Heart right ventricle (tissue), 16 donors: Measurements from ENCODE around the gene OR5T1. TPM values are rescaled to one million over a fixed set of nuclear protein-coding genes. Genes with fewer than 3 reads are reported as not detected.

Experiments used
- ATAC-seq, 8 donors: fragments of 200-7000 bp; cut with Tn5 transposase; one replicate each; pipeline ENCODE4 v1.9.1; 2020; ENCODE audit warnings: mild to moderate bottlenecking in 8 of 8, moderate library complexity in 8 of 8, moderate number of reproducible peaks in 1 of 8
- DNase-seq, 2 donors: peaks; one replicate each; pipeline ENCODE4 v3.0.0-alpha.2; 2020
- H3K27ac ChIP-seq, 10 donors: fragments of 200-600 bp; sonication (generic) in 2 of 10; one replicate each; pipeline versions ENCODE4 v1.5.0 to v1.8.0; 2020 to 2022; ENCODE audit warnings: mild to moderate bottlenecking in 3 of 10
- H3K27me3 ChIP-seq, 7 donors: fragments of 200-600 bp; one replicate each; pipeline ENCODE4 v1.8.0; 2021 to 2022; ENCODE audit warnings: mild to moderate bottlenecking in 2 of 7
- H3K36me3 ChIP-seq, 9 donors: fragments of 200-600 bp; sonication (generic) in 1 of 9; one replicate each; pipeline versions ENCODE4 v1.5.0 to v1.8.0; 2020 to 2022; ENCODE audit warnings: mild to moderate bottlenecking in 2 of 9
- H3K4me1 ChIP-seq, 9 donors: fragments of 200-600 bp; sonication (generic) in 1 of 9; one replicate each; pipeline versions ENCODE4 v1.5.0 to v1.8.0; 2020 to 2022; ENCODE audit warnings: mild to moderate bottlenecking in 4 of 9
- H3K4me3 ChIP-seq, 10 donors: fragments of 200-600 bp; sonication (generic) in 2 of 10; one replicate each; pipeline versions ENCODE4 v1.5.0 to v1.8.0; 2020 to 2022; ENCODE audit warnings: mild to moderate bottlenecking in 7 of 10, moderate library complexity in 2 of 10
- H3K9me3 ChIP-seq, 11 donors: fragments of 200-600 bp in 10 of 11; sonication (generic) in 2 of 11; one replicate each; pipeline versions ENCODE4 v1.5.0 to v1.8.0; 2013 to 2022; ENCODE audit warnings: mild to moderate bottlenecking in 2 of 11, control low read depth in 1 of 11, moderate library complexity in 1 of 11
- WGBS, 2 donors: extraction: QIAGEN DNeasy Blood & Tissue Kit; methylation state at CpG; one replicate each; pipeline ENCODE4 v1.1.7; 2013; ENCODE audit warnings: inconsistent platforms in 1 of 2; 5-methylcytosine and 5-hydroxymethylcytosine counted together
- intact Hi-C, 10 donors: fragments of 100-400 bp; cut with DNase I; formaldehyde crosslinking; loops; one replicate each; pipeline versions ENCODE4 v1.11.1 to v1.14.2; 2022
- polyA plus RNA-seq, 2 donors: library from polyadenylated mRNA; stranded (reverse); fragments of 200-250 nt; gene quantifications; one replicate each; pipeline ENCODE4 v1.2.3, GENCODE V29; 2013
- total RNA-seq, 10 donors: library from RNA; stranded (reverse); fragmentation: NEBNext Ultra II Directional in 3 of 10; extraction: Animal tissue kit (Norgen Biotek cat#: 25700) in 3 of 10; gene quantifications; one replicate each; pipeline versions ENCODE4 v1.2.1 to v1.2.4, GENCODE V29; 2021 to 2023
- TF ChIP-seq, protein P1 (sequence below), 9 donors: fragments of 200-600 bp; sonication (generic) in 2 of 9; IDR thresholded peaks; one replicate each; pipeline versions ENCODE4 v1.5.0 to v1.8.0; 2021 to 2022; ENCODE audit warnings: antibody characterized with exemption in 9 of 9, mild to moderate bottlenecking in 5 of 9, moderate library complexity in 1 of 9
- donor health status: Arrhythmogenic right ventricular cardiomyopathy.
- donor health status: ischemic (EF 13 %, LVEDD 7.1; RV severe dilation, severe dysfunction).
- donor health status: healthy with polysubstance abuse.
- donor health status: DM: no; HTN: yes; CAD: no.
- donor health status: DM: no; HTN: no; CAD: no.
- donor health status: ischemic (EF 25% LVEDD 6.9; RV normal size, moderate dysfunction).
- donor health status: ischemic (EF 25% LVEDD 5.7; RV mildly dilated, moderate dysfunction).
- donor health status: healthy.
- donor health status: DM: yes; HTN: yes; CAD: no.
- donor health status: Ischemic cardiomyopathy.
- donor health status: ischemic (EF 35%, LVEDD 5.7; RV mildly dilated, moderate dysfunction).
- donor health status: nonischemic (EF 11% LVEDD 7.7; RV severe dilation, severe dysfunction).
- donor health status: DM: yes; HTN: yes; CAD: no.
- donor health status: PGD.
- donor health status: ischemic (EF 29% LVEDD 5.4; RV normal size, mild dysfunction).
- donor health status: nonischemic (EF 23%, LVEDD 6.1; RV moderate dilation, normal function).

OR5T1 gene
- total and polyA plus RNA-seq, 12 donors = not detected

DNA sequence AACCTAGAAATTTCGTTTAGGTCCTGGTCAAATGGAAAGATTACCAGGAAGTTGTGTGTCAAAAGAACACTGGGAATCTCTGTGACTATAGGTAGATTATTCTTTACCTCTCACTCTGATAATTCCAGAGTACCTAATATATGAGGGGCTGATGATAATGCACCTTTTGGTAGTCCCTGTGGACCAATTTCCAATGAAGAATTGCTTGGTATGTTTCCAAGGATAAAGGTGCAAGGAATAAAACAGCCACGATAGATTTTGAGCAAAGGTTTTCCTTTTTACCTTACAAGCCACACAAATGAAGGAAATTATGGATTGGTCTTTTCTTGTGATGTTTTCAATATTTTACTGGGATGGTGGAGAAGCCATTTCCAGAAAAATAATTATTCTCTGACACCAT is 18.2 kb downstream of the OR5T1 start, which contains the start of gene OR8H1:
Gene OR8H1 (minus strand): TSS at position 101 of the 400 bp plus-strand sequence. CDS start 1,192 bp downstream, outside the sequence.
- DNase-seq (no peak), ATAC-seq (no peak)
- peaks cover 0 to 14% (median 0%) of the 10 kb centered on the region in 11 donors for H3K9me3 ChIP-seq
- H3K4me3 ChIP-seq = no peak within 1 kb of the TSS
- no peaks in the 10 kb centered on the region for H3K4me1 ChIP-seq
- H3K27ac ChIP-seq = no peak within 1 kb of the TSS
- no peaks in the 10 kb centered on the region for H3K36me3 ChIP-seq
- 56 to 65% methylated on average over 2 of the region's 2 CpGs for WGBS, 2 donors
- intact Hi-C loops = no loop called here
- no peaks in the 10 kb centered on the region for H3K27me3 ChIP-seq
- TF ChIP-seq, protein P1, sequence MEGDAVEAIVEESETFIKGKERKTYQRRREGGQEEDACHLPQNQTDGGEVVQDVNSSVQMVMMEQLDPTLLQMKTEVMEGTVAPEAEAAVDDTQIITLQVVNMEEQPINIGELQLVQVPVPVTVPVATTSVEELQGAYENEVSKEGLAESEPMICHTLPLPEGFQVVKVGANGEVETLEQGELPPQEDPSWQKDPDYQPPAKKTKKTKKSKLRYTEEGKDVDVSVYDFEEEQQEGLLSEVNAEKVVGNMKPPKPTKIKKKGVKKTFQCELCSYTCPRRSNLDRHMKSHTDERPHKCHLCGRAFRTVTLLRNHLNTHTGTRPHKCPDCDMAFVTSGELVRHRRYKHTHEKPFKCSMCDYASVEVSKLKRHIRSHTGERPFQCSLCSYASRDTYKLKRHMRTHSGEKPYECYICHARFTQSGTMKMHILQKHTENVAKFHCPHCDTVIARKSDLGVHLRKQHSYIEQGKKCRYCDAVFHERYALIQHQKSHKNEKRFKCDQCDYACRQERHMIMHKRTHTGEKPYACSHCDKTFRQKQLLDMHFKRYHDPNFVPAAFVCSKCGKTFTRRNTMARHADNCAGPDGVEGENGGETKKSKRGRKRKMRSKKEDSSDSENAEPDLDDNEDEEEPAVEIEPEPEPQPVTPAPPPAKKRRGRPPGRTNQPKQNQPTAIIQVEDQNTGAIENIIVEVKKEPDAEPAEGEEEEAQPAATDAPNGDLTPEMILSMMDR (IDR thresholded peaks at IDR 0.05) = no peak

DNA sequence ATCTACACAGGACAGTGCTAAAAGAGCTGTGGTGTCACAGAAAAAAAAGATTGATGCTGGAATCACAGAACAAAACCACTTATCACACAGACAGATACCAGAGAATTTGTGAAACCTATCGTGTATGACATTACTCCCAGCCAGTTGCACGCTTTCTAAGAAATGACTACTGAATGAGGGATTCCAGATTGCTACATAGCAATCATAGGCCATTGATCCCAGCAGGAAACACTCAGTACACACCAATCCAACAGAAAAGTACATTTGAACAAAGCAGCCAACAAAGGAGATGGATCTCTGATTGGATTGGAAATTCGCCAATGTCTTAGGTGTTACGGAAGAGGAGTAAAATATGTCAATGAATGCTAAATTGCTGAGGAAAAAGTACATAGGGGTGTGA is 22.9 kb downstream of the OR5T1 start:
- H3K9me3 ChIP-seq = peaks cover 0 to 14% (median 0%) of the 10 kb centered on the region in 11 donors
- H3K4me3 ChIP-seq = no peak overlapping the region
- DNase-seq (no peak), ATAC-seq (no peak)
- WGBS, 2 donors = 75 to 77% methylated on average over 4 of the region's 4 CpGs
- no peaks in the 10 kb centered on the region for H3K36me3 ChIP-seq
- intact Hi-C loops = no loop called here
- H3K27ac ChIP-seq = no peak overlapping the region
- no peaks in the 10 kb centered on the region for H3K4me1 ChIP-seq
- no peaks in the 10 kb centered on the region for H3K27me3 ChIP-seq
- TF ChIP-seq, protein P1 (IDR thresholded peaks at IDR 0.05) = no peak

DNA sequence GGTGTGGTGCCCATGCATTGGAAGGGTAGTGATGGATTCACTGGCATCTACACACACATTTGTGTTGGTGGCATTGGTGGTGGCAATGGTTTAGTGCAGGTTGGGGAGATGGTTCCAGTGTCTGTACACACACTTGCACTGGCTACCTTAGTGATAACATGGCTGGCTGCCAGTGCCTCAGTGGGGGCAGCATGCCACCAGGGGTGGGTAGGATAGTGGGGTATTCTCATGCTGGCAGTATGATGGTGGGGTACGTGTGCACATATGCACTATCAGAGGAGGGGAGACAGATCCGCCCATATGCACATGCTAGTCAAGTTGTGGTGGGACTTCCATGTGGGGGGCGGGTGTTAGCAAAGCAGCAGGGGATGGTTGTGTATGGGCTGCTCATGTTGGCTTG is 33.9 kb downstream of the OR5T1 start:
- H3K9me3 ChIP-seq = peaks cover 0 to 41% (median 0%) of the 10 kb centered on the region in 11 donors
- no peaks in the 10 kb centered on the region for H3K27me3 ChIP-seq
- no peak overlapping the region for H3K27ac ChIP-seq
- ATAC-seq (no peak), DNase-seq (no peak)
- no peaks in the 10 kb centered on the region for H3K36me3 ChIP-seq
- 84% methylated on average over 3 of the region's 3 CpGs for WGBS, 2 donors
- H3K4me1 ChIP-seq = no peaks in the 10 kb centered on the region
- intact Hi-C loops = no loop called here
- no peak overlapping the region for H3K4me3 ChIP-seq
- TF ChIP-seq, protein P1 (IDR thresholded peaks at IDR 0.05) = no peak

DNA sequence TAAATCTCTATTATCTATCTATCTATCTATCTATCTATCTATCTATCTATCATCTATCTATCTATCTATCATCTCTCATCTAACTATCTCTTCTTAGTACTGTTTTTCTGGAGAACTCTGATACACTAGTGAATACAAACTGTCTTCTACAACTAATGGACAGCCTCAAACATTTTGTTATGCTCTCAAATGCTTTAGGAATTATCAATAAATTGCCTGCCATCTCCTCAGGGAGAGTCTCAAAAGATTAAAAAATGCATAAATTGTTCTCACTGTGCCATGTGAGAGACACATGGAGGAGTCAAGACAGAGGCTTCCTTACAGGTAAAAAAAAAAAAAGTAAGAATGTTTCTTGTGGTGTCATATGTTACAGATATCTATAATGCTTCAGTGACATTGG is 40.9 kb downstream of the OR5T1 start, which contains the start of gene OR8K3:
Gene OR8K3 (plus strand): TSS at position 301 of the 400 bp plus-strand sequence. CDS start 3,163 bp downstream, outside the sequence.
- intact Hi-C loops = no loop called here
- Histone ChIP-seq H3K4me3 (no peak within 1 kb of the TSS), H3K27me3 (no peaks in the 10 kb centered on the region), H3K4me1 (no peaks in the 10 kb centered on the region), H3K9me3 (peaks cover 0 to 12% (median 0%) of the 10 kb centered on the region in 11 donors), H3K36me3 (no peaks in the 10 kb centered on the region), H3K27ac (no peak within 1 kb of the TSS)
- DNase-seq (no peak), ATAC-seq (no peak)
- TF ChIP-seq, protein P1 (IDR thresholded peaks at IDR 0.05) = no peak

Other genes with a start within 250 kb of the OR5T1 start
- not detected for gene OR5AS1, start 246.5 kb upstream of the OR5T1 start, total RNA-seq
- not detected for gene OR5AS1, start 246.5 kb upstream of the OR5T1 start, polyA plus RNA-seq
- gene OR8I2, start 180.8 kb upstream of the OR5T1 start, total RNA-seq = not detected
- gene OR8I2, start 180.8 kb upstream of the OR5T1 start, polyA plus RNA-seq = not detected
- gene OR8H2, start 170.5 kb upstream of the OR5T1 start, total RNA-seq = not detected
- gene OR8H2, start 170.5 kb upstream of the OR5T1 start, polyA plus RNA-seq = not detected
- not detected for gene OR8H3, start 151.8 kb upstream of the OR5T1 start, total RNA-seq
- not detected for gene OR8H3, start 151.8 kb upstream of the OR5T1 start, polyA plus RNA-seq
- gene OR8J3, start 134.0 kb upstream of the OR5T1 start, total RNA-seq = not detected
- not detected for gene OR8J3, start 134.0 kb upstream of the OR5T1 start, polyA plus RNA-seq
- not detected for gene OR8K5, start 113.8 kb upstream of the OR5T1 start, total RNA-seq
- not detected for gene OR8K5, start 113.8 kb upstream of the OR5T1 start, polyA plus RNA-seq
- not detected for gene OR5J2, start 97.5 kb upstream of the OR5T1 start, total RNA-seq
- not detected for gene OR5J2, start 97.5 kb upstream of the OR5T1 start, polyA plus RNA-seq
- gene OR5T2, start 39.9 kb upstream of the OR5T1 start, total RNA-seq = not detected
- not detected for gene OR5T2, start 39.9 kb upstream of the OR5T1 start, polyA plus RNA-seq
- gene OR5T3, start 21.9 kb upstream of the OR5T1 start, total RNA-seq = not detected
- not detected for gene OR5T3, start 21.9 kb upstream of the OR5T1 start, polyA plus RNA-seq
- gene OR8H1, start 18.1 kb downstream of the OR5T1 start, total RNA-seq = not detected
- not detected for gene OR8H1, start 18.1 kb downstream of the OR5T1 start, polyA plus RNA-seq
- gene OR8K3, start 41.0 kb downstream of the OR5T1 start, total RNA-seq = not detected
- gene OR8K3, start 41.0 kb downstream of the OR5T1 start, polyA plus RNA-seq = not detected
- not detected for gene OR8K1, start 71.9 kb downstream of the OR5T1 start, total RNA-seq
- not detected for gene OR8K1, start 71.9 kb downstream of the OR5T1 start, polyA plus RNA-seq
- not detected for gene OR8J1, start 80.1 kb downstream of the OR5T1 start, total RNA-seq
- not detected for gene OR8J1, start 80.1 kb downstream of the OR5T1 start, polyA plus RNA-seq
- gene OR8U1, start 101.5 kb downstream of the OR5T1 start, total RNA-seq = not detected
- gene OR8U1, start 101.5 kb downstream of the OR5T1 start, polyA plus RNA-seq = not detected
- gene OR5AL1, start 138.5 kb downstream of the OR5T1 start, total RNA-seq = not detected
- not detected for gene OR5AL1, start 138.5 kb downstream of the OR5T1 start, polyA plus RNA-seq
- not detected for gene OR5M3, start 199.2 kb downstream of the OR5T1 start, total RNA-seq
- gene OR5M3, start 199.2 kb downstream of the OR5T1 start, polyA plus RNA-seq = not detected
- not detected for gene OR5M8, start 217.2 kb downstream of the OR5T1 start, total RNA-seq
- not detected for gene OR5M8, start 217.2 kb downstream of the OR5T1 start, polyA plus RNA-seq